GM18520 (cell line): ENCODE results near the gene ENO4.

Source experiments
- ATAC-seq: cut with Tn5 transposase; IDR thresholded peaks from one replicate; pipeline ENCODE4 v1.9.1; 2021; ENCODE audit not compliant: unreplicated experiment

Gene ENO4

GRCh38 chr10:116831086-116831485 is 18.2 kb upstream of the ENO4 start:
- no peak for ATAC-seq

DNA sequence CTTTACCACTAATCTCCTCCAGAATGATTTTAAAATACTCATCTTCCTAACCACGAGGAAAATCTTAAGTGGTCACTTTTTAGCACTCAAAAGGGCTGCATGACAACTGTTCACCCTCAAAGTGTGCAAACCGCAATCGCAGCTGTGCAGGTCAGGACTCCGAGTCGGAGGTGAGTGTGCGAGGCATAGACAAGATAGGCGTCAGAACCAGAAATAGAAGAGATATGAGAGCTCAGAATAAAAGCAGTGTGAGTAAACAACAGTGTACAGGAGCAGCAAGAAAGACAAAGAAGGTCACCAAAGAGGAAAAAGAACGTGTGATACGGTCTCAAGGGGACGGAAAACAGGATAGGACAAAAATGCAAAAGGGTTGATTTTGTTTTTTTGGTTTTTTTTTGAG is 17.5 kb upstream of the ENO4 start:
- ATAC-seq, result no peak

DNA sequence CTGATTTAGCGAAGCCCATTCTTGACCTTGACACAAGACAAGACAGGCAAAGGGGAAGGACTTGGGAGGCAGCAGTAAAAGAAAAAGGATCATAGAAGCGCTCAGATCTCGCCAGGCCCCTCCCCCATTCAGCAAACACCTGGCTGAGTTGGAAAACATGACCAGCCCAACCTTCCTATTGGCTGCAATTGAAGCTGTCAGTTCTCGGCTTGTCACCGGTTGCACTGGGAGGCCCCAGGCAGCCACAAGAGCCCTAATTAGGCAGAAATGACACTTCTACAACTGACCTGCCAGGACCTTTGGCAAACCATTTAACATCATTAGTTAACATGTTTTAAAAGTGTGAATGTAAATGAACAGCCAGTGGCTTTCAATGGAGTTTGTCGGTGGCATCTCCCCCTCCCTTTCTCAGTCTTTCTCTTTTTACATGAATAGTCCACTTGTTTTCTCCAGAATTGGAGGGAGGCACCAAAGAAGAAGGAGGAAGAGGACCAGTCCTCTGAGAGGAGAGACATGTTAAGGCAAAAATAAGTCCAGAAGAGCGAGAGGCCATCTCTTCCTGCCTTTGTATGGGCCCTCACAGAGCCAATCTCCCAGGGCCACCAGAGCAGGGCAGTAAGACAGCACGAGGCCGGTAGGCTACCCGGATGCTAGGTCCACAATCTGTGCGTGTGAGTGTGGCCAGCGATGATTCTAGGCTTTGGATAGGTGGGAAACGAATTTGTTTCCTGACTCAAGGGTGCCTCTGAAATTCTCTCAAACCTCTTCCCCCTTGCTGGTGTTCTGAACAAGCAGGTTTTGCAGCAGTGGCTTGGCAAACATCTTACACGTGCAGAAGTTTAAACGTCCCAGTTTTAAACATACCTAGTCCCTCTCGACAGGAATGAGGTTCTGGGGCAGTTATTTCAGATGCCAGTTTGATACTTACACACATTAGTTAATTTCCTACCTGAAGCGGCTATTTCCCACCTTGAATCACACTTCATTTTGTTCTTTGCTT is 15.0 kb upstream of the ENO4 start:
- no peak for ATAC-seq

GRCh38 chr10:116835658-116836057 is 13.6 kb upstream of the ENO4 start:
- ATAC-seq, result no peak

GRCh38 chr10:116836083-116836482 is 13.2 kb upstream of the ENO4 start:
- ATAC-seq, result no peak

GRCh38 chr10:116836902-116837523 is 12.3 kb upstream of the ENO4 start:
- ATAC-seq, result no peak

DNA sequence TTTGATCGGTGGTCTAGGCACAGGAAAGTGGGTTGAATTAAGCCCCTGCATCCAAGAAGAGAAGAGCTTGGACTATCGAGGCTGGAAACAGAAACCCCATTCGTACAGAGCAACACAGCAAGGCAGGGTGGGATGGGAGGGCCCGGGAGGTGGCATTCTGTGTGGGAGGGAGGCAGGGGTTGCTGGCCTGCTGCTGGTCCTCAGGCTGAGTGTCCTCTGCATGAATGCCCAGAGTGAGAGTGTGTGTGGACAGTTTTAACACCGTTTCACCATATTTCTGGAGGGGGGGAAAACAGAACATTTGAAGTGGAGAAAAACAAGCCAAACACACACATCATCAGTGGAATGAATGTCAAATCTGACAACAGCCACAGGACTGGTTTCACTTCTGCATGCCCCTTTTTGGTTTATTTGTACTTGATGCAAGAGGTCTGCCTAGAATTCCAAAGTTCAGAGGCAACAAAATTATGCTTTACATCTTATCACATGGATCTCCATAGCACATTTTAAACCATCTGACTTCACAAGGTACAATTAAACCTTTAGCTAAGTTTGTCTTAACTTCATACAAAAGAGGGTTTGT is 11.1 kb upstream of the ENO4 start:
- peak; percentile 61 for ATAC-seq

GRCh38 chr10:116840389-116841075 is 8.8 kb upstream of the ENO4 start:
- ATAC-seq, result no peak

DNA sequence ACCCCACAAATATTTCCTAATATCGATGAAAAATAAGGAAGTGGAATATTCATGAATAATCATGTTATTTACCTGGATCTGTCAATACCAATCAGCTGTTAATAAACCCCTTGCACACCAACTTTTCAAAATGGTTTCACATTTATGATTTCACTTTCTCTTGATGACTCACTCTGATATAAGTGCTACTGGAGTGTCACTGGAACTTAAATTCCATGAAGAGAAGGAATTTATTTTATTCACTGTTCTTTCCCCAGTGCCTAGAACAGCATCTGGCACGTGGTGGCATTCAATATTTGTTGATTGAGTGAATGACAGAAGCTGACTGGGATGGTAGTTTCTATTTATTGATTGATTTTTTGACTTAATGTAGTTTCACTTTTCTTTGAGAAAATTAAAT is 3.5 kb upstream of the ENO4 start:
- no peak for ATAC-seq

DNA sequence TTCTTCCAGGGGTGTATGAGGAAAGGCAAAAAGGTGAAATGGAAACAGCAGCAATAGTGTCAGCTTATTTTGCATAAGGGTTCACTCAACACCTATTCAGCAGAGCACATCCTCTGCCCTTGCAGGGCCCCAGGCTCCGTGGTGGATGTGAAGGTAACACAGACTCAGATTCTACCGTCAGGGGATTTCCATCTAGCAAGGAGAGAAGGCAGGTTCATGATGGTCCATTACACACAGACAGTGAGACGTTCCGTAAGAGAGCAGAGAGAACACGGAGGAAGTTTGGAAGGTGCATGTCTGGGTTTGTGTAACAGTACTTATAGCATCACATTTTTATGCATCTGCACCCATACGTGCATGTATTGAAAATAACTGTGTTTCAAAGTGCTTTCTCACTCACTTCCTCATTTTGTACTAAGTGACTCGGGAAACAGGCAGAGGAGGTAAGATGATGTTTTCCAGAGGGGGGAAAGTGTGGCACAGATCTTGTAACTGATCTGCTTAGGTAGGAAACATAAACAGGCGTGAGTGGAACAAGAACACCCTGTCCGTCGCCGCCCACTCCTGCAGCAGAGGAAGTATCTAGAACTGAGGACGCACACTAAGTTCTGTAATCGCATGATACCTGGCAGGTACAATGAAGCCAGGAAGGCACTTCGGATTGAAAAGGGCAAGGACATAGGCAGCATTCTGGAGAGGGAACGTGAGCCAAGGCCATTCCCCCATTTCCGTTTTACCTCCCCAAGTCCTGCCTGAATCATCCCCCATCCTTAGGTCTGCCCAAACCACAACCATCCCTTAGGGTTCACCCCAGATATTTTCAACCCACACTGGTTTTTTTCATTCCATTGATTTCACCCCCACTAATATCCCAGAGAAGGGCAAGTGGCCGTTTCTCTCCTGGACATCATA is 1.0 kb upstream of the ENO4 start:
- ATAC-seq, result peak; percentile 83

DNA sequence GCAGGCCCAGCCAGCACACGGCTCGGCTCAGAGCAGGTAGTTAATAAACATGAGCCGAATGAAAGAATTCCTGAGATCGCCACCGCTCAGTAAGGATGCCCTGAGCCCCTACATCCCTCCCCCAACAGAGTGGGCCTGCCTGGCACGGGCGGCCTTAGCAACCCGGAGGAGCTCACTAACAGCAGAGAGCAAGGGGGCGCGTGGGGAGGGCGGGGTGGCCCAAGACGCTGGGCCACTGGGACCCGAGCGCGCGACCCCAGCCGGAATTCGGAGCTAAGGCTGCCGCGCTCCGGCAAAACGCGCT is 403 bp upstream of the ENO4 start:
- no peak for ATAC-seq

DNA sequence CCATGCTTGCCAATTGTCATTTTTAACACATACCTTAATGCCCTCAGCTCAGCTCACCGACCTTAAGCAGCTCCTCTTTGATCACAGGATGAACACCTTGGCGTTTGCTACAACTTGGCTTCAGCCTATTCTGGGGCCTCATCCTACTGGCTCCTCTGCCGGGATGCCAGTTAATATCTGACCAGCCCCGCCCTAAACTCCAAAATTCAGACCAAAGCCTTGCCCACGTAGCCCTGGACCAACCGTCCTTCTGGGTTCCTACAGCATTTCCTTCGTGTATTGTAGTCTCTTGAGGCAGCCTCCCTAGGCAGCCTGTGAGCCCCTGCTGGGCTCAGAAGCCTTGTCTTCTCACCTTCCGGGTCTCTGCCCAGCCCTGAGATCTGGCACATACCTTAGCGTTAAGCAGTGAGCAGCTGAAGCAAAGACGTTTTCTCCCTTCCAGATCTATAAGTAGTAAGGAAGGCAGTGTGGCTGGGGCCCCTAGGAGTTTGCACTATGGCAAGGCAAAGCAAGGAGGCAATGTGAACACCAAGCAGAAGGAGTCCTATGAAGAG is 836 bp downstream of the ENO4 start:
- no peak for ATAC-seq

- no peak for ATAC-seq
Observed at GRCh38 chr10:116852246-116852645, 2.9 kb downstream of the ENO4 start.

DNA sequence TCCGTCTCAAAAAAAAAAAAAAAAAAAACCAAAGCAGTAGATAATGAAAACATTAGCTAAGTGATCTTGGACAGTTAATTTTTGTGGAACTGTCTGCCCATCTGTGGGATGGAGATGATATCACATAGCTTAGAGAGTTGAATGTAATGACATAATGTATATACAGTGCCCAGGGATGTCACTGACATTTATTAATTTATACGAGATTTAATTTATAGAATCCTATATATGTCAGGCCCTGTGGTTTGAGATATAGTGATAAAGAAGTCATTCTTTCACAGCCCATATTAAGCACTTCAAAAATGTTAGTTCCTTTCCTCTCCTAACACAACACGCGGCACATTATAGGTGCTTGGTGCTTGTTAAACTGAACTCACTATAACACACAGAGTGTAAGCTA is 4.0 kb downstream of the ENO4 start:
- ATAC-seq, result no peak

DNA sequence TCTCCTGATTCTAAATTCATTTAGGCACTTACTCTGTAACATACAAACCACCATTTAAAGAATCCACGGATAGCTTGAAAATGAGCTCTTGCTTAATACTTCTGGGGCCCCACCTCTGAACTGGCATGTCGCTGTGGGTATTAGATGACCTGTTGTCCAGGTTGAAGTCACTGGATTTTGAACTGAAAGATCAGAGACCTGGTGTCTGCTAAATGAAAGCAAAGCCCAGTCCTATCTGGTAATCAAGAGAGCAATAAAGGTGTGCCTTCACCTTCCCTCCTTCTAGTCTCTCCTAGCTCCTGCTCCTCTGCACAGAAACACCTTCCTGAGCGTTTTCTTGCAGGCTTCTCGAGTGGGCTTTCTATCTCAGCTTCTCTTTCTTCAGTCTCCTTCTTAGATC is 4.4 kb downstream of the ENO4 start:
- ATAC-seq, result no peak

GRCh38 chr10:116857156-116857555 is 7.9 kb downstream of the ENO4 start:
- no peak for ATAC-seq

DNA sequence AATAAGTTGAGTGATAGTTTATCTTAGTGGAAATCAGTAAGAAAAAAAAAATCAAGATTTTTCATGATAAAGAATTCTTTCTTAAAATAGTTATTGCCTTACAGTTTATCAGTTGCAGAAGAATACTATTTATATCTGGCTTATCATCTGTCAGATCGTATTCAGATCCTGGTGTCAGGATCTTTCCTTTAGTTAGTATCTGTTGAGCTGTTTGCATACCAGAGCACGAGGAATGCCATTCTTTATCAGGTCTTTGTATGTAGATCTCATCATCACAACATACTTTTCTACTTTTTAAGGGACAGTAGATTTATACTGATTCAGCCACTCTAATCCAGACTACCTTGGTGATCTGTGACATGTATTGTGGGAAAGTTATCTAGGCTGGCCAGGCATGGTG is 12.5 kb downstream of the ENO4 start:
- no peak for ATAC-seq

GRCh38 chr10:116864436-116864835 is 15.1 kb downstream of the ENO4 start:
- ATAC-seq, result no peak

DNA sequence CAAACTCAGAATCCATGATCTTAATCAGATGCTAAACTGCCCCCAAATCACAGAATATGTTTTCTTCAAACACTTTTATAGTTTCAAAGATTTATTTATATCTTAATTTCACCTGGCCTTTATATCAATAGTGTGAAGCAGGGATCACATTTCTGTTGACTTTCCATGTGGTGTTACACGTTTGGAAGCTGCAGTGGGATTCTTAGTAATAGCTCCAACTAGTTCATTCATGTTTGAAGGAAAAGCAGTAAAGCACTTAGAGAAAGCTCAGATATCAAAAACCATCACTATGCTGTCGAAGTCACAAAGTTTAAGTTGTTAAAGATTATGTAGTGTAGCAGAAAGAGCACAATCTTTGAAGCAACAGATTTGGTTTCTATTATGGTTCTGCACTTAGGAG is 16.8 kb downstream of the ENO4 start:
- no peak for ATAC-seq

DNA sequence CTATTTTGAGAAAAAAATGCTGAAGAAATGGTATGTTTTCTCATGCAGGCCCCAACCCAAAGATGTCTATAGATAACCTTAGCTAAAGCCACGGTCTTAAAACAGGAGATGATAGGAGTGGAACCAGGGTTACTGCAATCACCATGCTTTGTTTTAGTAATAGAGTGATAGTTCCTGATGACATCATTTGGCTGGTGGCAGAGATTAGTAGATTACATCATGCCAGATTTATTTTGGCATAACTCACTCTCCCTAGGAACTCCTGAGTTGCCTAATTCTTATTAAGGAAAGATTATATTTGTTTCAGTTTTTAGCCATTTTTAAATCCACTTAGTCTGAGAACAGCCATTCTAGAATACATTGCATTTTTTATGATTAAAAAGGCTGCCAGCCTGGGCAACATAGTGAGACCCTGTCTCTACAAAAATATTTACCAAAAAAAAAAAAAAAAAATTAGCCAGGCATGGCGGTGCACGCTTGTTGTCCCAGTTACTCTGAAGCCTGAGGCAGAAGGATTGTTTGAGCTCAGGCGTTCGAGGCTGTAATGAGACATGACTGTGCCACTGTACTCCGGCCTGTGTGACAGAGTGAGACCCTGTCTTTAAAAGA is 17.8 kb downstream of the ENO4 start:
- no peak for ATAC-seq
